GM21529 (cell line): ENCODE data around the gene TMEM126B.
"Not testable (repeated sequence)": the region's sequence is repeated elsewhere in the genome, so short reads cannot be mapped to it uniquely, and the experiment has no call there.

ENCODE experiments used
- ATAC-seq: cut with Tn5 transposase; IDR thresholded peaks from one replicate; pipeline ENCODE4 v1.9.1; 2021; ENCODE audit not compliant: unreplicated experiment

The TMEM126B gene

DNA sequence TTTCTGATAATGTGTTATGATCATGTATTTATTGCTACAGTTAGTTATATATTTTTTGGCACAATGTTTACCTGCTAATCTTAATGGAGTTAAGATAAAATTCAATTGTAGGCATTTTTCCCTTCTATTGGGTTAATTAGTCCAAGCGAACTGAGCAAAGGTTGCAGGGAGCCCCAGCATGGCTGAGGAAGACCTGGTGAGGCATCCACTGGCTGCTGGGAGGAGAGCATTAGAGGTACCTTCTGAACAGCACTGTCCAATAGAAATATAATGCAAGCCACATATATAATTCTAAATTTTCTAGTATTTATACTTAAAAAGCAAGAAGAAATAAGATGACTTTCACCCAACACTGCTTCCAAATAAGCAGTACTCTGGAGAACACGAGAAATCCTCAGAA is 18.7 kb downstream of the TMEM126B start:
- peak; percentile 6 for ATAC-seq

DNA sequence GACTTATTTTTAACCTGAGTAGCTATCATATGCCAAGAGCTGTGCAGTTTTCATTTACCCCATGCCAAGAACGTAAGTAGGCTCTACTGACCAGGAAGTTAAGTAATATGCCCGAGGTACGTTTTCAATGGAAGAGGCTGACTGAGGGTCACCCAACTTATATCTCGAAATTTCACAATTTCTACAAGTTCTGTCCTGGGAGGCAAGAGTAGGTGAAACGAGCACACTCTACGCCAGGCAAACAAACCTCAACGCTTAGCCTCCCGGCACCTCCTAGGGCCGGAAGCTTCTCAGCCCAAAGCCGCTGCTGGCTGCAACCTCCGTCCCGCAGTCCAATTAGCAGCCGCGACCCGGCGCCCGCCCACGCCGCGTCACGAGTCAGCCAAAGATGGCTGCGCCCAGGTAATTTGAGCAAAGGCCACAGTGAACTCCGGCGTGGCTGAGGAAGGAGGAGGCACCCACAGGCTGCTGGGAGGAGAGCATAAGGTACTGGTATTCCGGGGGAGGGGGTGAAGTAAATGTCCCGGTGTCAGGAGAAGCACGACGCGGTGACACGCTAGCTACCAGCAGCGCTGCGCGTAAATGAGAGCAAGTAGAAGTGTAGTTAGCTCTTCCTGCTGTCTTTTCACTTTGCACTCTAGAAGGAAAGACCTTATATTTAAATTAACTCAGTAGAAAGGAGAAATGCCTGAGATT is 19.4 kb downstream of the TMEM126B start, which contains the start of gene TMEM126A:
TMEM126A (plus strand) TSS at position 364 of the 696 bp plus-strand sequence. CDS start 2,289 bp downstream, outside the sequence.
- ATAC-seq = peak; percentile 99

DNA sequence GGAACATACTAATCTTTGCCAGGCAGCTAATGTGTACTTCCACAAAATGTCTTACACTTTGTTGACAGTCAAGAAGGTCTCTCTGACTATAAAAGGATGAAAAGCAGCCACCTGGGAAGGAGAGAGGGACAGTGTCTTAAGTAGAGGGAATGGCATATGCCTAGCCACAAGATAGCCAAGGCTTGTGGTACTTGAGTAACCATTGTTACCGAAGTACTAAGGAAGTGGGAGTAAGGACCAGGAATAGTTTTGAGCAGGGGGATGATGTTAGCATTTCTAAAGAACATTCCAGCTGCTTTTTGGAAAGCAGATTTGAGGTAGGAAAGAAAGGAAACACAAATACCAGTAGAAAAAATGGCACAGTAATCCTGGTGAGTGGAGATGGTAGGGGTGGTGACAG is 22.7 kb downstream of the TMEM126B start:
- ATAC-seq = no peak

DNA sequence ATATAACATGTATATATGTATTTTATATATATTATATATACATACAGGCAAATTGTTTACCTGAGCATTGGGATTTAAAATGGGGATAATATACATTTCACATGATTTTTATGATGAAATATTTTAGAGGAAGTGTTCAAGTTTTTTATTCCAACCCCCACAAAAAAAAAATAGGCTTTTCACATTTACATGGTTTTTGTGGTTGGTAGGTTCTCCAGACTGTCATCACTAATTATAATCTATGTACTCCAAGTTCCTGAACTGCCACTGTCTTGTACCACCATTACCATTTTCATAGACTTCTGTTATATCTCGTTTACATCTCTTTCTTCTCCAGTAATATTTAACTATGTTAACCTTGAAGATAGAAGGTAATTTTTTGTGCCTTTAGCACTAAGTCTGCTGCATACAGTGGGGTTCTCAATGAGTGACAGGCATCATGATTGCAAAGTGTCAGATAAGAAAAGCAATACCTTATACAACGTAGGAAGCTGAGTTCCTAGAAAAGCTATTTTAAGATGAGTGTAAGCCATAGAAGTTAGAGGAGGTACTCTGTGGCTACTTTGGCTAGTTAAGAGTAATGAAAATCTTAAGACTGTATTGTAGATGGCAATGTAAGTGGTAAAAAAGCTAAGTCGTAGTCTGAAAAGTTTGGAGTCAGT is 24.5 kb downstream of the TMEM126B start:
- no peak for ATAC-seq

DNA sequence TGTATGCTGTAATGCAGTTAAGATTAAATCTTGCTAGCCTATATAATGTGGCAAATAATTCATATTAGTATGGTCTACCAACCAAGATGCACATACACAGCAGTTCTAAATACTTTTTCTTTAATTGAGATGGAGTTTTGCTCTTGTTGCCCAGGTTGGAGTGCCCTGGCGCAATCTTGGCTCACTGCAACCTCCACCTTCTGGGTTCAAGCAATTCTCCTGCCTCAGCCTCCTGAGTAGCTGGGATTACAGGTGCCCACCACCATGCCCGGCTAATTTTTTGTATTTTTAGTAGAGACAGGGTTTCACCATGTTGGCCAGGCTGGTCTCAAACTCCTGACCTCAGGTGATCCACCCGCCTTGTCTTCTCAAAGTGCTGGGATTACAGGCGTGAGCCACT is 25.9 kb downstream of the TMEM126B start:
- ATAC-seq = not testable (repeated sequence)

DNA sequence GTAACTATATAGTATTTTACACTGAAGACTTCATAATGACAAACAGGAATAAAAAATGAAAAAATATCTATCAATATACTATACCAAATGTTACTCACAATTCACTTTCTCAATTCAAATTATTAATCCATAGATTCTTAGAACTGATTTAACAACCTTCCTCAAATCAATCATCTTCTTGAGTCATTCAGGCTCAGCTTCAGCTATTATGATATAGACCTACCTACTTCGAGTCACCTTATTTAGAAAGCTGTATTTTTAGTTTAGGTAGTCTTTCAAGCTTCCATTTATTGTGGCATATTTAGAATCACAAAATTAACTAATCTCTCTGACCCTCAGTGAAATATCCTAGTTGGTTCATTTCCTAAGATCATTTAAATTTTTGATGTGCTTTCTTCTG is 28.4 kb downstream of the TMEM126B start:
- ATAC-seq = no peak

DNA sequence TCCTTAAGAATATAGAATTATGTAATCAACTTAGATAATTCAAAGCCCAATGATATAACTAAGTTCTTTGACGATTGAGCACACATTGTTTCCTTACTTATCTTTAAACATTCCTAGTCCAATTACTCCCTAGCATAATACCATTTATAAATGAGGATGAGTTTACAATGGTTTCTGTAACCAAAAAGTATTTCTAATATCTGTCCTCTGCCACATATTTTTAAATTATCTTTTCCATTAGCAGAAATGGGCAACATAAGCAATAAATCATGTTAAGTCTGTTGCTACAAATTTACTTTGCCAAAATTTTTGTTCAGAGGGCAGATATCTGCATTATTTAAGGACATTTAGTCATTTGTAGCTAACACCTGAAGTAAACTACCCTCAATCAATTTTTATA is 29.8 kb downstream of the TMEM126B start:
- ATAC-seq = no peak

DNA sequence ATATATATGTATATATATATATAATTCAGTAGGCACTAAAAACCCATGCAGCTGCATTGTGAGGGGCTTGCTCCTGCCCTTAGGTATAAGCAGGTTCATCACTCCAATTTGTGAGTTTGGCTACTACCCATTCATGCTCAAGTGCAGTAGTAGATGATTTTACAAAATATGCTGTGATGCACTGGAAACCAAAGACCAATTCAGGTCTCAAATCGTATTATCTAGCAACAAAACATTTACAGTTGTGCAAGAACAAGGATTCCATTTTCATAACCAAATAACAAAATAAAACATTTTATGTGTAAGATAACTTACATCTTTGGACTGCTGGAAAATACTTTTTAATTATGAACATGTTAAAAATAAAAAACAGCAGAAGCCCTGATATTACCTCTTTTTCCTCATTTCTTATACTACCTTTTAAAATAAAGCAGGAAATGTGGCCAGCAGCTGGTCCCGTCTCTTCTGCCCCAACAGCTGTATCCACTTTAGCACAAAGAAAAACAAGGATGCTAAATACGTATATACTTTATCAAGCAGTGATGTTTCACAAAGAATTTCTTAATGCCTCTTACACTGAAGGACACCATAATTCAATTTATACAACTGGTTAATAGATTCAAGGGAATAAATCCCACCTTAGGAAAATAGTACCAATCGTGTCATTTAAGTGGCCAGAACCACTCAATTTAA is 33.7 kb downstream of the TMEM126B start:
- no peak for ATAC-seq

DNA sequence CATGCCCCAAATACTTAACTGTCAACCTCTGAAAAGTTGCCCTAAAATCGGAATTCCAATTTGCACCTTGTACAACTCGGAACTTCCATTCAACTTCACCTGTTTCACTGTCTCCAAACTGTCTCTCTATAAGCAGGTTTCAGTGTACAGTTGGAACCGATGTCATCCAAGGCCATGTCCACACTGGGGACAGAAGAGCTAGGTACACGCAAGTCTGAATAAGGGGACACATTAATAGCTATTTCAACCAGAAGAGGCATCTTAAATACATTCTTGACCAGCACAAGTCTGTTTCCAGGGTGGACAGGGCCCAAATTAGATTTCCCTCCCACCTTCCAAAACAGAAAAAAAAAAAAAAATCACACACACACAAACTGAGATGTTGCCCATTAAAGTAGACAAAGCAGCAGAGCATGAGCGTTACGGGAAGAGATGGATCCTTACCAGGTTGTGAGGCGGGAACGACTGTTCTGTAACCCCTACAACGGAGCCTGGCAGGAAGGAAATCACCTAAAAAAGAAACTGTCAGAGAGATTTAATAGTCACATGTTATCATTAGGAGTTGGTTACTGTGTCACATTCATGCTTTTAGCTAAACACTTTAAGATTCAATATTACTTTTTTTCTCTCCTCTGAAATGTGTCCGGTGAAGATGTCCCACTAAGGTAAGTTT is 34.8 kb downstream of the TMEM126B start:
- ATAC-seq = no peak

DNA sequence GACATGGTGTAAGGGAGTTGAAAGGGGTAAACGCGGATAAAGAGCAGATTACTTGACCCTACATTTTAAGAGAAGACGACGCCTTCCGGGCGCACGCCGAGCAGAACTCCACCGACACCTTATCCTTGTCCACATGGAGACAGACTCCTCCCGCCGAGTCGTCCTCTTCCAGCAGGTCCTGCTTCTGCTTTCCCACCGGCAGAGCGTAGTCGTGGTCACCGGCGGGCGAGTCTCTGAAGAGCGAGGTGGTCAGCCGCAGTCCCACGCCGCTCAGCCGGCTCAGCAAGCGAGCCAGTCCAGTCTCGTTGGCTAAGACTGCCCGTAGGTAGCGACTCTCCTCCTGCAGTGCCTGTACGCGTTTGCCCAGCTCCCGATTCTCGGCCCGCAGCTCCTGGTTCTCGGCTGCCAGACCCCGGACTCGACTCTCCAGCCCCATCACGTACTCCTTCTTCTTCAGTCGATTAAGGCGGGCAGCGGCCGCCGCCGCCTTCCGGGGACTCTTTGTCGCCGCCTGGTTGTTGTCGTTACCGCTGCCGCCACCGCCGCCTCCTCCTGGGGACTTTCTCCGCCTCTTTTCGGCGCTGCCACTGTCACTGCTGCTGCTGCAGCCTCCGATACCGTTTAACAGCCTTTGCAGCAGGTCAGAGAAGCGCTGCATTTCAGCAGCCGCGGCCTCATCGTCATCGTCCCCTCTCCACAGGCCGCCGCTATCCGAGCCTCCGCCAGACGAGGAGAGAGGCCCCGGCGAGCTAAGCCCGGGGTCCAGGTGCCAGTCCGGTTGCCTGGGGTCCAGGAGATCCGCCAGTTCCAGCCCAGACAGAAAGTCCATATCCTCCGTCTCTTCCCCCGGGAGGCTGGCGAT is 35.6 kb downstream of the TMEM126B start:
- peak; percentile 66 for ATAC-seq

DNA sequence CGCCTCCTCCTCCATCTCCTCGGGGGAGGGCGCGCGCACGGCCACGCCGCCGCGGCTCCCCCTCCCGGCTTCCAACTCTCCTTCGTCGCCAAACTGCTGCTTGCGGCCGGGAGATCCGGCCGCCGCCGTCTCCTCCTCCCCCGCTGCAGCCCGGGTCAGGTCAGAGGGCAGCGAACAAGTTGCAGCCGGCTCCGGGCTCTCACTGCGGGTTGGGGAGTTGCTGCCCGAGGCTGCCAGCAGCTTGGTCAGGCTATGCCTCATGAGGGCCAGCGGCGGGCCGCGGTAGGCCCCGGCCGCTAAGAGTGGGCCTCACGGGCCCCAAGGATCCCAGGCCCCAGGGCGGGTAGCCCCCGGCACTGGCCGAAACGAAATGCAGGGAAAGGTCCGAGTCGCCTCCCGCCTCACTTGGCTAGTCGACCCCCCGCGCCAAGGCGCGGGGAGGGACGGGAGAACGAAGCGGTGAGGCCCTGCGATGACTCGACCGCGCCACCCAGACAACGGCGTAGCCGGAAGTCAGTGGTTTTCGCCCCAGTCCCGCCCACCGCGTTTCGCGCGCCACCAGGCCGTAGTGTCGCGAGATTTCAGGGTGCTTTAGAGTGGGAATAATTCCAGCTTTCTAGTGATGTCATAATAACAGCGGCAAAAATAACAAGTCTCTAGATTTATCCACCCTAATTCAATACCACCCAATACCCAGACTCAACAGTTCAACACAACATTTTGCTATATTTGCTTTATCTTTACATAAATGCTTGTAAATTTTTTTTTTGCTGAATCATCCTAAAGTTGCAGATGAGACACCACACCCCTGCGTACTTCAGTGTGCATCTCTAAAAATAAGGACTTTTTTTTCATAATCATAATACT is 36.5 kb downstream of the TMEM126B start, which contains the start of gene CREBZF:
CREBZF (minus strand) TSS at position 515 of the 867 bp plus-strand sequence; CDS start at position 261, 254 bp downstream.
- peak; percentile 90 for ATAC-seq

DNA sequence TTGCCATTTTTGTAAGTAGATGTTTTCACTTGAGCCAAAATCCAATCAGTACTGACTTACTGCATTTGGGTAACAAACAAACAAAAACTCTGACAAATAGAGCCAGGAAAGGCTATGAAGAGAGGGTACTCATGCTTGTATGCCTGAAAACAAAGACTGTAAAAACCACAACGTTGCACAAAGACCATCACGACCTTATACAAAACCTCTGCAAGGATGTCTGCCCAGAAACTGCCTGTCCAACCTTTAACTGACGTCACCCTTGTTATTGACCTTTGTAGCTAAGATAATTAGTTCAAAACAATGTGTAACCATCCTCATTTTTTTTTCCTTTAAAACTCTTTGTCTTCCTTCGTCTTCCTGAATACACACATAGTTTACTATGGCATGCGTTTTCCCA is 37.3 kb downstream of the TMEM126B start:
- no peak for ATAC-seq

DNA sequence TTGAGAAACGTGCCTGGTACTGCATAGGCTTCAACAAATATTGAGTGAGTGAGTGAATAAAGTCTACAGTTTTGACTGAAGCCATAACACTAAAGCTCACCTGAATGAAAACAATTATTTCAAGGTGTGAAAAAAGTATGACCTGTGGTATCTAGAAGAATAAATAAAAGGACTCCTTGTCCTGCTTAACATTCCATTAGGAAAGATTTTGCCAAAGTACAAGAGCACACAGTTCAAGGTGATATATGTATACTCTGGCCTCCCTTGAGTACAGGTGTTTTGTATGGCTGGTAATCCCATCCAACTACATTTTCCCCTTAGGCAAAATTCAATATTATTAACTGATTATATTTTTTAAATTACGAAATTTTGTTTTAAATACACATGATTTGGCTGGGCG is 38.3 kb downstream of the TMEM126B start:
- no peak for ATAC-seq

DNA sequence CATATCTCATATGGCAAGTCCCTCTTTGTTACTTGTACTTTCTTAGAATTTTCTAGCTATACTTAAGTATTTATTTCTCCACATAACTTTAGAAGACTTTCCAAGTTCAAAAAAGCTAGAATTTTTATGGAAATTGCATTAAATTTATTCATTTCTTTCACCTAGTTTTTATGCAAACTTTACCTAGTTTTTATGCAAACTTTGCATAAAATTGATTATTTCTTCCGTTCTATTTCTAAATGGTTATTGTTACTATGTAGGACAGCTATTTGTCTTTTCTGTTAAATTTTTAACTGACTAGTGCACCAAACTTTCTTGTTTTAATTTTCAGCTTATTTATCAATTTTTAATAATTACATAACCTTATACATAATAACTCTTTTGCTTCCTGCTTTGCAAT is 39.8 kb downstream of the TMEM126B start:
- ATAC-seq = no peak

DNA sequence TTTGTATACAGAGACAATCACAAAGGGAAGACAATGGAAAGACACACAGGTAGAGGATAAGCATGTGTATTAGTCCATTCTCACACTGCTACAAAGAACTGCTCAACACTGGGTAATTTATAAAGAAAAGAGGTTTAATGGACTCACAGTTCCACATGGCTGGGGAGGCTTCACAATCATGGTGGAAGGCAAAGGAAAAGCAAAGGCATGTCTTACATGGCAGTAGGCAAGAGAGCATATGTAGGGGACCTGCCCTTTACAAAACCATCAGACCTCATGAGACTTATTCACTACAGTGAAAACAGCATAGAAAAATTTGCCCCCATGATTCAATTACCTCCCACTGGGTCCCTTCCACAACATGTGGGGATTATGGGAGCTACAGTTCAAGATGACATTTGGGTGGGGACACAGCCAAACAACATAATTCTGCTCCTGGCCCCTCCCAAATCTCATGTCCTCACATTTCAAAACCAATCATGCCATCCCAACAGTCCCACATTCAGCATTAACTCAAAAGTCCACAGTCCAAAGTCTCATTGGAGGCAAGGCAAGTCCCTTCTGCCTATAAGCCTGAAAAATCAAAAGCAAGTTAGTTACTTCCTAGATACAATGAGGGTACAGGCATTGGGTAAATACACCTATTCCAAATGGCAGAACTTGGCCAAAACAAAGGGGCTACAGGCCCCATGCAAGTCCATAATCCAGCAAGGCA is 42.7 kb downstream of the TMEM126B start:
- not testable (repeated sequence) for ATAC-seq

DNA sequence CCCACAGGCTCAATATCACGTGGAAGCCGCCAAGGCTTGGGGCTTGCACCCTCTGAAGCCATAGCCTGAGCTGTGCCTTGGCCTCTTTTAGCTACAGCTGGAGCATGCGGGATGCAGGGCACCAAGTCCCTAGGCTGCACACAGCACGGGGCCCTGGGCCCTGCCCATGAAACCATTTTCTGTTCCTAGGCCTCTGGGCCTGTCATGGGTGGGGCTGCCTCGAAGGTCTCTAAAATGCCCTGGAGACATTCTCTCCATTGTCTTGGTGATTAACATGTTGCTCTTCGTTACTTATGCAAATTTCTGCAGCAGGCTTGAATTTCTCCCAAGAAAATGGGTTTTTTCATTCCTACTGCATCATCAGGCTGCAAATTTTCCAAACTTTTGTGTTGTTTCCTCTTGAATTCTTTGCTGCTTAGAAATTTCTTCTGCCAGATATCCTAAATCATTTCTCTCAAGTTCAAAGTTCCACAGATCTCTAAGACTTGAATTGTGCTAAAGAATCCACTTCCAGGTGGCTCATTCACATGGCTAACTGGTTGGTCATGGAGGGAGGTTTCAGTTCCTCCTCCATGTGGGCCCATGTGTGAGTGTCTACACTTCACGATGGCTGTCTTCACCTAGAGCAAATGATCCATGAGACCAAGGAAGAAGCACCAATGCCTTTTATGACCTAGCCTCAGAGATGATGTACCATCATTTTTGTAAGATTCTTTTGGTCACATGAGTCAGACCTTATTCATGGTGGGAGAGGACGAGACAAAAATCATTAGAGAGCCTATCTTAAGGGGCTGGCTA is 43.9 kb downstream of the TMEM126B start:
- no peak for ATAC-seq

DNA sequence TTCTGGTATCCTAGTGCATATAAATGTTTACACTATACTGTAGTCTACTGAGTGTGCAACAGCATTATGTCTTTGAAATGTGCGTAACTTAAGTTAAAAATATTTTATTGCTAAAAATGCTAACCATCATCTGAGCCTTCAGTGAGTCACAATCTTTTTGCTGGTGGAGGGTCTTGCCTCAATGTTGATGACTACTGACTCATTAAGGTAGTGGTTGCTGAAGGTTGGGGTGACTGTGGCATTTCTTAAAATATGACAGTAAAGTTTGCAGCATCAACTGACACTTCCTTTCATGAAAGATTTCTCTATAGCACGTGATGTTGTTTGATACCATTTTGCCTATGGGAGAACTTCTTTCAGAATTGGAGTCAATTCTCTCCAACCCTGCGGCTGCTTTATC is 45.0 kb downstream of the TMEM126B start:
- no peak for ATAC-seq

DNA sequence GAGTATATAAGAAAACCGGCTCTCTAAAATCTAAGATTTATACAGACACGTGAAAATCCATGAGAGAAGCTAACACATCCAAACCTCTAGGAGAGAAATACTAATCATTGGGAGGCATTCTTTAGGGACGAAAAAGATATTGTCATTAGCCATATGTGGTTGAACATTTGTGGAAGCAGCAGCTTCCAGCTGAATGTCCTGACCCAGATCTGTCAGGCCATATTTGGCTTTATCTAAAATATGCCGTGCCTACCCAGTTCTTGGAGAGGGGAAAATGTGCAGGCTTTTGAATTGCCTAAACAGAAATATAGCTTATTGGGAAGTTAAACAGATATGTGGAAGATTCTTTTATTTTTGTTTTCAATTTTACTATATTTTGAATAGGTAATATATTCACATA is 51.2 kb downstream of the TMEM126B start:
- no peak for ATAC-seq
